Measurements from ENCODE around the gene CCT3. TPM values are rescaled to one million over a fixed set of nuclear protein-coding genes. Genes with fewer than 3 reads are reported as not detected.

Gene CCT3
- total RNA-seq, 4 donors from 2014 or later, result 125 to 195 (median 140) TPM

DNA sequence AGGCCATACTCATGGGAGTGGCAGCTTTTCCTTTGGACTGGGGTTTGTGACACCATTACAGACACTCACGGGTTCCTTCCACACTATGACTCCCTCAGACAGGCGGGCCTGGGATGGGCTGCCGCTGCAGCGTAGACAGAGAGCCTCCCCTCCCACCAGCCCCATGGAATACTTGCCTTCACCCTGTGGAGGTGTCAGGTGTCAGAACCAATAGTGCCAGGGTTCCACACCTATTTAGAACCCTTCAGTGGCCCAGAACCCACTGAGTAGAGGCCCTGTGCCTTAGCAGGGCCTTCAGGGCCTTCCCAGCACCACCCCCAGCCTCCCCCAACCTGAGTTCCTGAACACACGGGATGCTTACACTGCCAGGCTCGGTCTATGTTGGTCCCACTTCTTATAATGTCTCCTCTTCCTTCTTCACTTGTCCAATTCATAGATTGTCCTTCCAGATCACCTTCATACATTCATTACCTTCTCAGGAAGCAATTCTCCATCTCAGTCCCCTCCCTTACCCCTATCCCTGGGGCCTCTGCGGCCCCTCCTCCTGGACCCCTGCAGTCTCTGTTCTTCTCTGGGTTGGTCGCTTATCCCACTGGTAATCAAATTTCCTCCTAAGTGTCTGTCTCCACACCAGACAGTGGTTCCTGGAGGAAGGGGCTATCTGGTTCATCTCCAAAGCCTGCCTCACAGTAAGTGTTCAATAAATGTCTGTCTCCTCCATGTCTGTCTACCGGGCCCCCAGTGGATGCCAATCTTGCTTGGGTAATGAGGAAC is 29.5 kb upstream of the CCT3 start:
- TF ChIP-seq, protein P1, sequence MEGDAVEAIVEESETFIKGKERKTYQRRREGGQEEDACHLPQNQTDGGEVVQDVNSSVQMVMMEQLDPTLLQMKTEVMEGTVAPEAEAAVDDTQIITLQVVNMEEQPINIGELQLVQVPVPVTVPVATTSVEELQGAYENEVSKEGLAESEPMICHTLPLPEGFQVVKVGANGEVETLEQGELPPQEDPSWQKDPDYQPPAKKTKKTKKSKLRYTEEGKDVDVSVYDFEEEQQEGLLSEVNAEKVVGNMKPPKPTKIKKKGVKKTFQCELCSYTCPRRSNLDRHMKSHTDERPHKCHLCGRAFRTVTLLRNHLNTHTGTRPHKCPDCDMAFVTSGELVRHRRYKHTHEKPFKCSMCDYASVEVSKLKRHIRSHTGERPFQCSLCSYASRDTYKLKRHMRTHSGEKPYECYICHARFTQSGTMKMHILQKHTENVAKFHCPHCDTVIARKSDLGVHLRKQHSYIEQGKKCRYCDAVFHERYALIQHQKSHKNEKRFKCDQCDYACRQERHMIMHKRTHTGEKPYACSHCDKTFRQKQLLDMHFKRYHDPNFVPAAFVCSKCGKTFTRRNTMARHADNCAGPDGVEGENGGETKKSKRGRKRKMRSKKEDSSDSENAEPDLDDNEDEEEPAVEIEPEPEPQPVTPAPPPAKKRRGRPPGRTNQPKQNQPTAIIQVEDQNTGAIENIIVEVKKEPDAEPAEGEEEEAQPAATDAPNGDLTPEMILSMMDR (IDR thresholded peaks at IDR 0.05; ENCODE audit: low read depth), result no peak

DNA sequence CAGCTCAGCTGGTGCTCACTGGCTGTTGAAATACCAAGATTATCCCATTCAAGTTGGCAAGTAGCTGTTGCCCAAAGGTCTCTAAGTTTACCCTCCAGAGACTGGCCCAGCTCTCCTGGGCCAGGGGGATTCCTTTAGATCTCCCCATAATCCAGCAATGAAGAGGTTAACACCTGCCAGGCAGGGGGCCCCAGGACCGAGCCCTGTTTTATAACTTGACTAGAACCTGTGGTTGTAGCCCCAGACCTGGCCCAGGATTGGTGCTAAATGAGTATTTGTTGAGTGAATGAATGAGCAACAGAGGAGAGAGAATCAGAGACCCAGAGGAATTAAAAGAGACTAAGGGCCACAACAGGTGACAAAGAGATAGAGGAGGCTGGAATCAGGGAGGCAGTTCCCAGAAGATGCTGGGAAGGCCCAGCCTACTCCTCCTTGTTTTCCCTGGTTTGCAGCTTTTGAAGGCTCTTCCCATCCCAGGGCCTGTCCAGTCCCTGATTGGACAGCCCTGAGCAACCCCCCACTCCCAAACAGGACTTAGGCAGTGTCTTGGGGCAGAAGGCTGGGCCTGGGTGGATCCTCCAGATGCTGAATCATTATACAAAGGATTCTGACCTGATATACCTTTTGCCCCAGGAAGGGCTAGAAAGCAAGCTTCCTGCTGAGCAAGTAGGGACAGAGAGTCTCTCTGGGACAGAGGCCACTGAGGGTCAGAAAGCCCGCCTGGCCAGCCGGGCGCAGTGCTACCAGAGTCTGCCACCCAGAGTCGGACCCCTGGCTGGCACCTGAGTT is 28.5 kb upstream of the CCT3 start:
- TF ChIP-seq, protein P1 (IDR thresholded peaks at IDR 0.05; ENCODE audit: low read depth), result no peak

DNA sequence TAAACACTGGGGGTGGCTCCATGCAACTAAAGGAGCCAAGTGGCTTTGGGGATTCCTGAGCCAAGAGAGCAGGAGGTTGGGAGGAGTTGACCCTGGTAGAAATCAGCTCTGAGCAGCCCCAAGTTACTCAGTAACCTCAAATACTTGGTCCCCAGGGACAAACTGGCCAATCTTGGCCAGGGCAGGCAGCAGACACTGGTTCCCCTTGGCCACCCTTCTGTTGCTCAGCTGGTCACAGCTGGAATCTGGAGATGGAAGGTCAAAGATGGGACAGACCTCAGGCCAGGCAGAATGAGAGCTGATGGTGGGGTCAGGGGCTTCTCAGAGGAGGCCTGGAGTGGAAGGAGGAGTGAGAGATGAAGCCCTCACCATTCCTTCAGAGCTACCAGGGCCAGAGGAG is 27.7 kb upstream of the CCT3 start:
- TF ChIP-seq, protein P1 (IDR thresholded peaks at IDR 0.05; ENCODE audit: low read depth), result no peak

DNA sequence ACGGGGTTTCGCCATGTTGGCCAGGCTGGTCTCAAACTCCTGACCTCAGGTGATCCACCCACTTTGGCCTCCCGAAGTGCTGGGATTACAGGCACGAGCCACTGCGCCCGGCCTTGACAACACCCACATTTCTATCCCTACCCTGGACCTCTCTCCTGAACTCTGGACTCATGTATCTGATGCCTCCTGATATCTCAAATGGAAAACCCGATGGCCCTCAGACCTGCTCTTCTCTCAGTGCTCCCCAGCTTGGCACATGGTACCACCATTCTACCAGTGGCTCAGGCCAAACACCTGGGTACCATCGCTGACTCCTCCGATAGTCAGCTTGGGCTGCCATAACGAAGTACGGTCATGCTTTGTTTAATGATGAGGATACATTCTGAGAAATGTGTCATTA is 22.4 kb upstream of the CCT3 start:
- TF ChIP-seq, protein P1 (IDR thresholded peaks at IDR 0.05; ENCODE audit: low read depth), result no peak

DNA sequence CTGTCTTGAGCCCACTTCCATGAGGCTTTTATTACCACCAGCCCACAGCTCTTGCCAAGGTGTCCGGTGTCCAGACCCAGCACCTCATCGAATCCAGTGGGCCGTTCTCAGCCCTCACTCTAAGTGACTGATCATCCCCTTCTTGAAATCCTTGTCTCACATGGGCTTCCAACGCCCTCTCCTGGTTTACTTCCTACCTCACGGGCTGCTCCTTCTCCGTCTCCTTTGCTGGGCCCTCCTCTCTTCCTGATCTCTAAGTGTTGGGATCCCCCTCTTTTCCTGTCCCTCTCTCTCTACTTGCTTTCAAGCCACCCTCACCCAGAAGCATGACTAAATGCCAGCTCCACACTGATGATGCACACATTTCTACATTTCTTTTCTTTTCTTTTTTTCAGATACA is 21.9 kb upstream of the CCT3 start:
- TF ChIP-seq, protein P1 (IDR thresholded peaks at IDR 0.05; ENCODE audit: low read depth), result no peak

DNA sequence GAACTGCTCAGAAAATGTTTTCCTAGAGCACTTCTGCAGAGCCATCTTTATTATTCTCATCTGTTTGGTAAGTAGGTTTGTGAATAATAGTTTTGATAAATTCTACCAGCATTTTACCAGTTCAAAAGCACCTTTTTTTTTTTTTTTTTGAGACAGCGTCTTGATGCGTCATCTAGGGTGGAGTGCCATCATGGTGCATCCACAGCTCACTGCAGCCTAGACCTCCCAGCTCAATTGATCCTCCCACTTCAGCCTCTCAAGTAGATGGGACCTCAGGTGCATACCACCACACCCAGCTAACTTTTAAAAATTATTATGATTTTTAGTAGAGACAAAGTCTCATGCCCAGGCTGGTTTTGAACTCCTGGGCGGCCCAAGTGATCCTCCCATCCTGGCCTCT is 21.2 kb upstream of the CCT3 start:
- TF ChIP-seq, protein P1 (IDR thresholded peaks at IDR 0.05; ENCODE audit: low read depth), result no peak

DNA sequence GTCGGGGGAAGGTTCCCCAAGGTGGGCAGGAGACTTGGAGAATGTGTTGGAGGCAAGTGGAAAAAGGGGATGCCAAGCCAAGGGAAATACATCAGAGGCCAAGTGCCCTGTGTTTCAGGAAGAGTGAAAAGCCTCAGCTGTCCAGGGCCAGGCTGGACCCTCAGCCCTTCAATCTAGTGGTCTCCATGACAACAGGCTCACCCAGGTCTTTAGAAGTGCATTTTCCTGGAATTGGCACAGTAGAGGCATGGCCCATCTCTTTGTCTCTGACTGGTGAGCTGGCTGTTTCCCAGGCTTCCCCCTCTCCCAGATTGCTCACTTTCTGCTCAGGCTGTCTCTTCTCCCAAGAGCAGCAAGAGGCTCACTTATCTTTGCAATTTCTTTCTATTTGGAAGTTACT is 20.5 kb upstream of the CCT3 start:
- TF ChIP-seq, protein P1 (IDR thresholded peaks at IDR 0.05; ENCODE audit: low read depth), result no peak

Measured in subcutaneous adipose tissue (tissue), 4 donors.